Bronchial epithelial cell (primary cell): ENCODE measurements around the gene DNAJC15. TPM values are rescaled to one million over a fixed set of nuclear protein-coding genes. Genes with fewer than 3 reads are reported as not detected.

Source experiments
- DNase-seq: peaks from one replicate; pipeline ENCODE4 v3.0.0-alpha.2; 2010; ENCODE audit warnings: low read depth
- FAIRE-seq: peaks from 2 replicates; lab custom pipeline; 2011; peaks lifted over from hg19 to GRCh38; lab: Jason Lieb, UNC
- H3K27me3 ChIP-seq: 2 replicates; pipeline ENCODE4 v1.5.1; 2011; ENCODE audit warnings: low read length; ENCODE audit not compliant: control insufficient read depth, insufficient read depth
- H3K36me3 ChIP-seq: 2 replicates; pipeline ENCODE4 v1.5.1; 2011; ENCODE audit warnings: low read length; ENCODE audit not compliant: control insufficient read depth, insufficient read depth
- H3K4me3 ChIP-seq: 2 replicates; pipeline ENCODE4 v1.5.1; 2011; ENCODE audit warnings: mild to moderate bottlenecking, low read depth, low read length, control low read depth
- CTCF ChIP-seq: IDR thresholded peaks from 2 replicates; pipeline ENCODE4 v1.5.1; 2011; ENCODE audit warnings: mild to moderate bottlenecking, moderate library complexity, low read length, control low read depth, inconsistent platforms; ENCODE audit not compliant: insufficient read depth, severe bottlenecking
- total RNA-seq: library from RNA; depleted of rRNA; stranded (reverse); fragments of >200 nt; gene quantifications from 2 replicates; pipeline ENCODE4 v1.2.1, GENCODE V29; 2014

Gene DNAJC15
- total RNA-seq, 1 donor from 2014 or later = 4.2 TPM

- no peaks in the 10 kb centered on the region for H3K27me3 ChIP-seq
- FAIRE-seq = no peak
- H3K36me3 ChIP-seq = no peaks in the 10 kb centered on the region
- TF ChIP-seq CTCF = no peak
- no peak for DNase-seq
- no peak overlapping the region for H3K4me3 ChIP-seq
Measured at GRCh38 chr13:43102304-43102703, 78.9 kb downstream of the DNAJC15 start.

- H3K36me3 ChIP-seq = no peaks in the 10 kb centered on the region
- DNase-seq (no peak), FAIRE-seq (no peak)
- no peak overlapping the region for H3K4me3 ChIP-seq
- no peak for TF ChIP-seq CTCF
- H3K27me3 ChIP-seq = no peaks in the 10 kb centered on the region
Measured at GRCh38 chr13:43107780-43108179, 84.4 kb downstream of the DNAJC15 start.

GRCh38 chr13:43110036-43110435 lies 86.7 kb downstream of the DNAJC15 start:
- FAIRE-seq (no peak), DNase-seq (no peak)
- Histone ChIP-seq H3K27me3 (no peaks in the 10 kb centered on the region), H3K4me3 (no peak overlapping the region), H3K36me3 (no peaks in the 10 kb centered on the region)
- TF ChIP-seq CTCF = no peak

GRCh38 chr13:43110658-43111057 lies 87.3 kb downstream of the DNAJC15 start:
- FAIRE-seq = no peak
- no peak for TF ChIP-seq CTCF
- no peak for DNase-seq

GRCh38 chr13:43111559-43112400 lies 88.4 kb downstream of the DNAJC15 start:
- H3K4me3 ChIP-seq = no peak overlapping the region
- no peak for TF ChIP-seq CTCF
- no peaks in the 10 kb centered on the region for H3K36me3 ChIP-seq
- FAIRE-seq (no peak), DNase-seq (no peak)
- H3K27me3 ChIP-seq = no peaks in the 10 kb centered on the region

More at GRCh38 chr13:43110658-43111057, 87.3 kb downstream of the DNAJC15 start:
- H3K36me3 ChIP-seq = no peaks in the 10 kb centered on the region
- no peaks in the 10 kb centered on the region for H3K27me3 ChIP-seq
- no peak overlapping the region for H3K4me3 ChIP-seq
